Activated naive CD8-positive, alpha-beta T cell treated with anti-CD3 and anti-CD28 coated beads, Interleukin-2, amount 50 U/mL, for 24 hours (primary cell): Measurements from ENCODE around the gene FTL.

Experiments used
- ATAC-seq: fragments of 150-1000 bp; cut with Tn5 transposase; one replicate; pipeline ENCODE4 v1.10.0; 2021
- DNase-seq: peaks from one replicate; pipeline ENCODE4 v3.0.0; 2021
- H3K27ac Mint-ChIP-seq: one replicate; pipeline ENCODE4 v1.8.0; 2021; ENCODE audit warnings: mild to moderate bottlenecking, mixed read lengths
- H3K27me3 Mint-ChIP-seq: one replicate; pipeline ENCODE4 v1.8.0; 2021; ENCODE audit warnings: mixed read lengths
- H3K36me3 Mint-ChIP-seq: one replicate; pipeline ENCODE4 v1.8.0; 2021; ENCODE audit warnings: low read depth, mixed read lengths
- H3K4me1 Mint-ChIP-seq: one replicate; pipeline ENCODE4 v1.8.0; 2021; ENCODE audit warnings: mixed read lengths
- H3K4me3 Mint-ChIP-seq: one replicate; pipeline ENCODE4 v1.8.0; 2021; ENCODE audit warnings: mild to moderate bottlenecking, moderate library complexity, mixed read lengths
- H3K9me3 Mint-ChIP-seq: one replicate; pipeline ENCODE4 v1.8.0; 2021; ENCODE audit warnings: mixed read lengths

Gene FTL

DNA sequence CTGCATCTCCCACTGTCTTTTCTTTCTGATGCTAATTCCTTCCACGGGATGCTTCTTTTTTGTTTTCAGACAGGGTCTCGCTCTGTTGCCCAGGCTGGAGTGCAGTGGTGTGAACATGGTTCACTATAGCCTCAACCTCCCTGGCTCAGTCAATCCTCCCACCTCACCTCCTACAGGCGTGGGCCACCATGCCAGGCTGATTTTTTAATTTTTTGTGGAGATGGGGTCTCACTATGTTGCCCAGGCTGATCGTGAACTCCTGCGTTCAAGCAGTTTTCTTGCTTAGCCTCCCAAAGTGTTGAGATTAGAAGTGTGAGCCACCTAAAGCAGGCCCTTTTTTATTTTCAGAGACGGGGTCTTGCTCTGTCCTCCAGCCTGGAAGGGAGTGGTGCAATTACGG is 23.2 kb downstream of the FTL start:
- Mint-ChIP-seq H3K4me1 (peaks cover 37% of the 10 kb centered on the region), H3K27me3 (no peaks in the 10 kb centered on the region), H3K4me3 (no peak overlapping the region), H3K9me3 (no peaks in the 10 kb centered on the region), H3K27ac (peak overlapping the region; percentile 91), H3K36me3 (peaks cover 30% of the 10 kb centered on the region)
- ATAC-seq, result no peak
- no peak for DNase-seq

- Mint-ChIP-seq H3K4me3 (no peak overlapping the region), H3K36me3 (peaks cover 28% of the 10 kb centered on the region), H3K27ac (peak overlapping the region; percentile 77), H3K4me1 (peaks cover 39% of the 10 kb centered on the region), H3K9me3 (no peaks in the 10 kb centered on the region), H3K27me3 (no peaks in the 10 kb centered on the region)
- ATAC-seq (no peak), DNase-seq (no peak)
These were observed 23.8 kb downstream of the FTL start for GRCh38 chr19:48988860-48989259.

DNA sequence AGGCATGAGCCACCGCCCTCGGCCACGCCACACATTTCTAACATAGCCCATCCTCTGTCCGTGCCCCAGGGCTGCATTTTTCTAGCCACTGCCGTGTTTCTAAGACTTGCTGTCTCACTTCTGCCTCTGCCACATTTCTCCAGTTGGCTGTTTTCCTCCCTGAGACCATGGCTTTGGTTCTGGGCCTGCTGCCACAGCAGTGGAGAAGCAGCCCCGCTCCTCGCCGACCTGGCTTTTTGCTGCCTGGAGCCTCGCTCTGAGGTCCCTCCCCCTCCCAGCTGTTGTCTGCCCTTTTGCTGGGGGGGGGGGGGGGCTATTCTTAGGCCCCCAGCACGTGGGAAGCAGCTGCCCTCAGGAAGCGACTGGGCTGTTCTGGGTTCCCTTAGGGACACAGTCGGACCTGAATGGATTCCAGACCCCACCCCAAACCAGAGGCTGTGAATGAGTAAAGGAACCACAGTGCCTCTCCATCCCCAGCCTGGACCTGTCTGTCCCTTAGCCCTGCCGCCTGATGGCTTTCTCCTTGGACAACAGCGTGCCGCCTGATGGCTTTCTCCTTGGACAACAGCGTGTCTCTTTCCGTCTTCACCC is 24.7 kb downstream of the FTL start:
- H3K36me3 Mint-ChIP-seq, result peaks cover 32% of the 10 kb centered on the region
- peaks cover 47% of the 10 kb centered on the region for H3K4me1 Mint-ChIP-seq

DNA sequence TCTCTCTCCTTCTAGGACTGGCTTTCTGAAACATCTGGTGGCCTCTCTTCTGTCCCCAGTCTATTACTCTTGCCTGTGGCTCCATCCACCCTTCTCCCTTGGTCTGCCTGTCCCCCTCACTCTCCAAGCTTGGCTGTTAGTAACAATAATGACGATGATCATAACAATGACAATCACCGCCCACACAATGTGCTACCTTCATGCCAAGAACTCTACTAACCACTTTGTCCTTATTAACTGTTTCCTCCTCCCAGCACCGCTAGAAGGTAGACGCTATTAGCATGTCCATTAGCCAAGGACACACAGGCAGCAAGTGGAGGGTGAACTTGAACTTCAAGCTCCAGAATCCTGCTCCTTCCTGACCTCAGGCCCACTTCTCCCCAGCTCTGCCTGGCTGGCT is 25.3 kb downstream of the FTL start:
- H3K27me3 Mint-ChIP-seq, result no peaks in the 10 kb centered on the region
- H3K27ac Mint-ChIP-seq, result peak overlapping the region; percentile 23
- H3K36me3 Mint-ChIP-seq, result peaks cover 30% of the 10 kb centered on the region
- ATAC-seq, result no peak
- DNase-seq, result no peak
- H3K4me3 Mint-ChIP-seq, result no peak overlapping the region
- H3K9me3 Mint-ChIP-seq, result no peaks in the 10 kb centered on the region
- peaks cover 52% of the 10 kb centered on the region for H3K4me1 Mint-ChIP-seq

More for the DNA sequence above, 24.7 kb downstream of the FTL start:
- Mint-ChIP-seq H3K27me3 (no peaks in the 10 kb centered on the region), H3K27ac (no peak overlapping the region), H3K4me3 (no peak overlapping the region), H3K9me3 (no peaks in the 10 kb centered on the region)
- DNase-seq (no peak), ATAC-seq (no peak)

DNA sequence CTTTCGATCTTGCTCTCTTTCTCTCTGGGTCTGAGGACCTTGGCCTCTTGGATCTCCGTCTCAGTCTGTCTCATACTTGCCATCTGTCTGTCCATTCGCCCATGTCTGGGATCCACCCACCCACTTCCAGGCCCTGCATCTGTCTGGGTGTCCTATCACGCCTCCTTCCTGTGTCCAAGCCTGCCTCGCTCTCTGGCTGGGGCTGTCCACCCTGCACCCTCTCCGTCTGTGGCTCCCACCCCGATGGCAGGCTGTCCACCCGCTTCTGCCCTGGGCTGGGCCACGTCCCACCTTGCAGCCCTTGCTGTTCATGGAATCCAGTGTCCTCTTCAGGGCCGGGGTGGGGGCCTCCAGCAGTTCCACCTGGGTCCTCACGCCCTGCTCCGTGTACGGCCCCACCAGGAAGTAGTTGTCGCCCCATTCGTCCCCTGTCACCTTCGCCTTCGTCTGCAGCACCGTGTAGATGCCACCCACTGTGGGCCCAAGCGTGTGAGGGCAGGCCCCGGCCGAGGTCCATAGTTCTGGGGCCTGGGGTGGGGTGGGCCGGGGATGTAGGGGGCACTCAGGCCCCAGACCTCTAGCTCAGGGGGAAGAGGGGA is 26.0 kb downstream of the FTL start:
- peaks cover 55% of the 10 kb centered on the region for H3K4me1 Mint-ChIP-seq
- DNase-seq (no peak), ATAC-seq (no peak)
- H3K4me3 Mint-ChIP-seq, result no peak overlapping the region
- H3K27ac Mint-ChIP-seq, result peak overlapping the region; percentile 22
- H3K36me3 Mint-ChIP-seq, result peaks cover 30% of the 10 kb centered on the region
- no peaks in the 10 kb centered on the region for H3K9me3 Mint-ChIP-seq
- no peaks in the 10 kb centered on the region for H3K27me3 Mint-ChIP-seq

DNA sequence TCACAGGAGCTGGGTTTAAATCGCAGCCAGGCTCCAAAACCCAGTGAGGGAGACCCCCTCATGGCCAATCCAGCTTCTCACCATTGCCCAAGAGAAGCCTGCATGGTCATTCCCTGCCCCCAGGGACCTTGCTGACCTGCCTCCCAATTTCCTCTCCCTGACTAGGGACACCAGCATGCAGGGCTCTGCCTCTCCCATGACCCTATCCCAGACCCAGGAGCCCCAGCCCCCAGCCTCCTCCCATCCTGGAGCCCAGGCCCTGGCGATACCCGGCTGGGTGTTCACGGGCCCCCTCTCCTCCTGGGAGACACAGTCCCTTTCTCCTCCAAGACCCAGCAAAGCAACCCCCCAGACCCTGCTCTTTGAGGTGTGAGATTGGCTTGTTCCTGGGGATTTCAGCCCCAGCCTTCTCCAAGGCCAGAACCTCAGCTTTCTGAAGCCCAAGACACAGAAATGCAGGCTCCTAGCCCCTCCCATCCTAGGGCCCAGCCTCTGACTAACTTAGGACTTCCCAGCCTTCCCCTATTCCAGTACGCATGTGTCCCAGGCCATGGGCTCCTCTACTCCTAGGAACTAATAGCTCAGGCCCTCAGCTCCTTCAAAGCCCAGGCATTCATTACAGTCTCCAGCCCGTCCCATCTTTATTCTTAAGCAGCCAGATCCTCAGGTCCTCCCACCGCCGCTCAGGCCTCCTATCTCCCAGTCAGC is 26.9 kb downstream of the FTL start:
- Mint-ChIP-seq H3K4me3 (peak overlapping the region; percentile 98), H3K9me3 (no peaks in the 10 kb centered on the region), H3K27ac (peak overlapping the region; percentile 91), H3K27me3 (no peaks in the 10 kb centered on the region), H3K36me3 (peaks cover 30% of the 10 kb centered on the region), H3K4me1 (peaks cover 52% of the 10 kb centered on the region)
- no peak for ATAC-seq
- DNase-seq, result no peak

GRCh38 chr19:48992581-48993174 is 27.6 kb downstream of the FTL start:
- Mint-ChIP-seq H3K27ac (peak overlapping the region; percentile 91), H3K36me3 (peaks cover 29% of the 10 kb centered on the region), H3K4me1 (peaks cover 46% of the 10 kb centered on the region), H3K27me3 (no peaks in the 10 kb centered on the region), H3K9me3 (no peaks in the 10 kb centered on the region), H3K4me3 (peak overlapping the region; percentile 98)
- ATAC-seq (no peak), DNase-seq (no peak)

DNA sequence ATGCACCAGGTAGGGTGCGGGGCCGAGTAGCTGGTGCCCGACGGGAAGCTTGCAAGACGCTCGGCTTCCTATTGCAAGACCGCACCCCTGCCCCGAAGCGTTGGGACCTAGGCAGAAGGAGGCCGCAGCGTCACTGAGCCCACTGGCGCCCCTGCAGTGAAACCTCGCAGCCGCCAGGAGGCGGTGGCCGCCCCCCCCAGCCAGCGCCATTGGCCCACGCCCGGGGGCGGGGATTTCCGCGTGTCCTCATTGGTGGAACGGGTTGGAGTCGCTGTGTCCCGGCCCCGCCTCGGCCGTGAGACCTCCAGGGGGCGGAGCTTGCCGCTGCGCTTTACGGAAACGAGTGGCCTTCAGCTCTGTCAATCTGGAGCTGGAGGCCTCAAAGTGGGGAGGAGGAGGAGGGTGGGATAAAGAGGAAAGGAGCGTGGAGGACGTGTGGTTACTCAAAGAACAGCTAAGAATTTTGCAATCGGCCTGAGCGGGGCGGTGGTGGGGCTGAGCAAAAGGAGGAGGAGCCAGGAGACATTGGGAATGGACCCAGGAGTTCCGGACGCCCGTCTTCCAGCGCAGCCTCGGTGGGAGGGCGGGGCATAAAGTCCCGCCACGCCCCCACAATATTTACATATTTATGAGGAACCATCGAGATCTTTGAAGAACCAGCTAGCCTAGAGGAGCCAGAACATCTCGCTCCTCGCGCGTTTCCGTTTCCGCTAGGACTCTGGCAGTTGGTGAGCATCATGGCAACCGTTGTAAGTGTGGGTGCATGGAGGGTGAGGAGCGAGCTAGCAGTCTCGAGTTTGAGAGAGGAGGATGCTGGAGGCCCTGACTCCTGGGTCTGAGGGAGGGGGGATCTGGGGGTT is 28.3 kb downstream of the FTL start, which contains the start of the genes GYS1 and RUVBL2:
Gene GYS1 (minus strand): TSS at position 135 of the 860 bp plus-strand sequence. CDS start 197 bp downstream, outside the sequence.
Gene RUVBL2 (plus strand): TSS at position 713 of the 860 bp plus-strand sequence. CDS start 25 bp downstream, at position 738.
- Mint-ChIP-seq H3K4me3 (peak within 1 kb of the TSS; percentile 98), H3K27me3 (no peaks in the 10 kb centered on the region), H3K27ac (peak within 1 kb of the TSS; percentile 99), H3K9me3 (no peaks in the 10 kb centered on the region), H3K36me3 (peaks cover 26% of the 10 kb centered on the region), H3K4me1 (peaks cover 39% of the 10 kb centered on the region)
- DNase-seq (peak; percentile 99), ATAC-seq (peak; percentile 95)

GRCh38 chr19:48994035-48994386 is 28.9 kb downstream of the FTL start:
- Mint-ChIP-seq H3K9me3 (no peaks in the 10 kb centered on the region), H3K27me3 (no peaks in the 10 kb centered on the region), H3K4me1 (peaks cover 35% of the 10 kb centered on the region), H3K36me3 (peaks cover 20% of the 10 kb centered on the region), H3K27ac (peak overlapping the region; percentile 99), H3K4me3 (peak overlapping the region; percentile 98)
- DNase-seq (no peak), ATAC-seq (no peak)

- DNase-seq (peak; percentile 71), ATAC-seq (no peak)
- Mint-ChIP-seq H3K9me3 (no peaks in the 10 kb centered on the region), H3K27ac (no peak overlapping the region), H3K4me1 (peaks cover 21% of the 10 kb centered on the region), H3K4me3 (no peak overlapping the region), H3K27me3 (no peaks in the 10 kb centered on the region), H3K36me3 (peaks cover 28% of the 10 kb centered on the region)
These were observed 32.9 kb downstream of the FTL start for GRCh38 chr19:48997972-48998371.

GRCh38 chr19:48999481-49000325 is 34.6 kb downstream of the FTL start:
- no peaks in the 10 kb centered on the region for H3K9me3 Mint-ChIP-seq
- DNase-seq (peak; percentile 68), ATAC-seq (peak; percentile 63)
- H3K27ac Mint-ChIP-seq, result no peak overlapping the region
- H3K4me1 Mint-ChIP-seq, result peaks cover 11% of the 10 kb centered on the region
- peaks cover 23% of the 10 kb centered on the region for H3K36me3 Mint-ChIP-seq
- H3K27me3 Mint-ChIP-seq, result no peaks in the 10 kb centered on the region
- H3K4me3 Mint-ChIP-seq, result no peak overlapping the region

DNA sequence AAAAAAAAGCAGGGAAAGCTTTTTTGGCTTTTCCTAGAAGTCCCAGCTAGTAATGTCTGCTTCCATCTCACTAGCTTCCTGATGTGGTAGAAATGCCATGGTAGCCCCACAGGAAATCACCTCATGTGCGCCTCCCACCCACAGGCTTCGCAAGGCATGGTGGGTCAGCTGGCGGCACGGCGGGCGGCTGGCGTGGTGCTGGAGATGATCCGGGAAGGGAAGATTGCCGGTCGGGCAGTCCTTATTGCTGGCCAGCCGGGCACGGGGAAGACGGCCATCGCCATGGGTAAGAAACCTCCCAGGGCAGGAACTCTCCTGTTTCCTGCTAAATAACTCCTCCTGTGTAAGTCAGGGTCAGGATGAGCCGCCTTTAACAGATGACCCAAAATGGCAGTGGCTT is 39.0 kb downstream of the FTL start:
- Mint-ChIP-seq H3K27ac (no peak overlapping the region), H3K36me3 (peaks cover 28% of the 10 kb centered on the region), H3K27me3 (no peaks in the 10 kb centered on the region), H3K4me1 (no peaks in the 10 kb centered on the region), H3K4me3 (no peak overlapping the region), H3K9me3 (no peaks in the 10 kb centered on the region)
- ATAC-seq (no peak), DNase-seq (no peak)

DNA sequence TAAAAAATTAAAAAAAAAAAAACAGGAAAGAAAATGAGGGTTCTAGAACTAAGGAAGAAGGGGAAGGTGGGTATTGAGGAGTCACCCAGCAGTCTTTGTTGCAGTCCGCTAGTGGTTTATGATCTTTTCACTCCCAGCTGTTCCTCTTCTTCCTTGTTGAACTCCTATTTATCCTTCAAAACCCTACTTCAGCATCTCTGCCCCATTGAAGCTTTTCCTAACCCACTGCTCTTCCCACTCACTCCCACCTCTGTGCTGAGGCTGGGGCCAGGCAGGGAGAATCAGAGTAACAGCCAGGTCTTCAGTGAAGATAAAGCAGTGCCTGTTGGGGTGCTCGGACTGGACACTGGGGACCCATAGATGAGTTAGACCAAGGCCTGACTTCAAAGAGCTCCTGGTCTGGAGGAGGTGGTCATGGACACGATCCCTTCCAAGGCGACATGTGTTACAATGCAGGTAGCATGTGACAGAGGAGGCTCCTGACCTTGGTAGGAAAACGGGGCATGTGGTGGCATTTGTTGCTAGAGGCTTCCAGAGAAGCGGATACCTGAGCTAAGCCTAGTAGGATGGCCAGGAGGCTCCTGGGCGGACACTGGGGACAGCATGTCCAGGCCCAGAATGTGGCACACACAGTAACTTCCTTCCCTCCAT is 40.0 kb downstream of the FTL start:
- Mint-ChIP-seq H3K36me3 (peaks cover 21% of the 10 kb centered on the region), H3K4me1 (no peaks in the 10 kb centered on the region), H3K4me3 (no peak overlapping the region), H3K27ac (no peak overlapping the region), H3K9me3 (no peaks in the 10 kb centered on the region), H3K27me3 (no peaks in the 10 kb centered on the region)
- DNase-seq, result no peak
- ATAC-seq, result no peak
